ENCODE results near the gene LHX5. TPM values are rescaled to one million over a fixed set of nuclear protein-coding genes. Genes with fewer than 3 reads are reported as not detected.

The LHX5 gene
- total RNA-seq, 2 donors from 2014 or later = not detected

Other genes starting within 250 kb of the LHX5 start
- gene SLC8B1, start 136.8 kb downstream of the LHX5 start, total RNA-seq = 10 to 100 TPM; 23.2 to 28.4 TPM
- 10 to 100 TPM; 18.5 to 21.5 TPM for gene PLBD2, start 113.3 kb downstream of the LHX5 start, total RNA-seq
- gene SDS, start 68.0 kb downstream of the LHX5 start, total RNA-seq = not detected
- under 1 TPM; 0.24 to 0.69 TPM for gene SDSL, start 49.5 kb downstream of the LHX5 start, total RNA-seq